OCI-LY7 (cell line): ENCODE data around the gene EIF4E1B.

Source experiments
- EZH2phosphoT487 ChIP-seq: fragments of 200-600 bp; sonication (generic); IDR thresholded peaks from 2 replicates; pipeline ENCODE4 v1.6.1; 2018; ENCODE audit warnings: low read depth, borderline replicate concordance, mild to moderate bottlenecking, mixed run types, antibody characterized with exemption, low read length, moderate library complexity, mixed read lengths
- TF ChIP-seq, protein P1 (sequence below): fragments of 200-600 bp; sonication (generic); conservative IDR thresholded peaks from 2 replicates; pipeline ENCODE4 v1.5.1; 2014; ENCODE audit warnings: mild to moderate bottlenecking, antibody characterized with exemption, low read length, moderate library complexity, mixed read lengths

DNA sequence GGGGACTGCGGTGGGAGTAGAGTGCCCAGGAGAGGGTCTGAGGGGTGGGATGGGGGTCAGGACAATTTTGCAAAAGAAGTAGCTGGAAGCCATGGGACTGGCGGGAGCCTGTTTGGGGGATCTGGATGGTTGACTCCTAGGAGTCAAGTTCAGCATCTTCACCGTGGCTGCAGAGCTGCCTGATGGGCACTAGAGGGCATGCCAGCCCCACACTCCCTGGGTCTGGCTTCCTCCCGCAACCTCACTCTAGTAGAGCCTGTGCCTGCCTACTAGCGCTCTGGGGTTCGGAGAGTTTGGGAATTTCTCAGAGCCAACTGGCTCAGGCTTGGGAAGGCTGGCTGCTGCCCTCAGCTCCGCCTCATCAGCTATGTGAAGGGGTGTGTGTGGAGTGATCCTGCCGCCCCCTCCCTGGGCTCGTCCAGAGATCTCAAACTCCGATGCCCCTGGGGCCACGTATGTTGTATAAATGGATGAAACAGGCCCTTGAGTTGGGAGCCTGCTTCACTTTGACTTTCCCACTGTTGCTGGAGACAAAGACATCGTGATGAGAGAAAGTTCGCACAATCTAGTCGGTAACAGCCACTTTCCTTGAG lies 27.6 kb downstream of the EIF4E1B start:
- TF ChIP-seq, protein P1, sequence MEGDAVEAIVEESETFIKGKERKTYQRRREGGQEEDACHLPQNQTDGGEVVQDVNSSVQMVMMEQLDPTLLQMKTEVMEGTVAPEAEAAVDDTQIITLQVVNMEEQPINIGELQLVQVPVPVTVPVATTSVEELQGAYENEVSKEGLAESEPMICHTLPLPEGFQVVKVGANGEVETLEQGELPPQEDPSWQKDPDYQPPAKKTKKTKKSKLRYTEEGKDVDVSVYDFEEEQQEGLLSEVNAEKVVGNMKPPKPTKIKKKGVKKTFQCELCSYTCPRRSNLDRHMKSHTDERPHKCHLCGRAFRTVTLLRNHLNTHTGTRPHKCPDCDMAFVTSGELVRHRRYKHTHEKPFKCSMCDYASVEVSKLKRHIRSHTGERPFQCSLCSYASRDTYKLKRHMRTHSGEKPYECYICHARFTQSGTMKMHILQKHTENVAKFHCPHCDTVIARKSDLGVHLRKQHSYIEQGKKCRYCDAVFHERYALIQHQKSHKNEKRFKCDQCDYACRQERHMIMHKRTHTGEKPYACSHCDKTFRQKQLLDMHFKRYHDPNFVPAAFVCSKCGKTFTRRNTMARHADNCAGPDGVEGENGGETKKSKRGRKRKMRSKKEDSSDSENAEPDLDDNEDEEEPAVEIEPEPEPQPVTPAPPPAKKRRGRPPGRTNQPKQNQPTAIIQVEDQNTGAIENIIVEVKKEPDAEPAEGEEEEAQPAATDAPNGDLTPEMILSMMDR: peak; percentile 85
- TF ChIP-seq EZH2phosphoT487: no peak
